Brain microvascular endothelial cell (primary cell): ENCODE results near the gene TSPO2.
A peak's percentile ranks its signal among the peaks of the same experiment; 100 is the strongest.

Experiments
- DNase-seq: peaks from one replicate; pipeline ENCODE4 v3.0.0-alpha.2; 2020
- H3K27ac ChIP-seq: fragments of 250-450 bp; sonication (Bioruptor Pico); 2 replicates; pipeline ENCODE4 v1.5.1; 2020; ENCODE audit warnings: mild to moderate bottlenecking, moderate library complexity
- H3K27me3 ChIP-seq: fragments of 250-450 bp; sonication (Bioruptor Pico); replicated peaks from 2 replicates; pipeline ENCODE4 v1.5.1; 2020; ENCODE audit warnings: mild to moderate bottlenecking
- H3K36me3 ChIP-seq: fragments of 250-450 bp; sonication (Bioruptor Pico); replicated peaks from 2 replicates; pipeline ENCODE4 v1.5.1; 2020; ENCODE audit warnings: mild to moderate bottlenecking
- H3K4me3 ChIP-seq: 2 replicates; pipeline ENCODE4 v1.5.1; 2011; ENCODE audit warnings: low read depth, mild to moderate bottlenecking, control low read depth, low read length, moderate library complexity
- in situ Hi-C: cut with HindIII; loops from 2 replicates; pipeline ENCODE4 v1.10.0; 2017; ENCODE audit warnings: low sequenced_read_pairs, low pct_ligation_motif_present
- TF ChIP-seq, protein P1 (sequence below): IDR thresholded peaks from 2 replicates; pipeline ENCODE4 v1.5.1; 2011; ENCODE audit warnings: low read depth, mild to moderate bottlenecking, moderate library complexity, low read length, control low read depth, inconsistent platforms; ENCODE audit errors: missing control alignments

TSPO2 gene

DNA sequence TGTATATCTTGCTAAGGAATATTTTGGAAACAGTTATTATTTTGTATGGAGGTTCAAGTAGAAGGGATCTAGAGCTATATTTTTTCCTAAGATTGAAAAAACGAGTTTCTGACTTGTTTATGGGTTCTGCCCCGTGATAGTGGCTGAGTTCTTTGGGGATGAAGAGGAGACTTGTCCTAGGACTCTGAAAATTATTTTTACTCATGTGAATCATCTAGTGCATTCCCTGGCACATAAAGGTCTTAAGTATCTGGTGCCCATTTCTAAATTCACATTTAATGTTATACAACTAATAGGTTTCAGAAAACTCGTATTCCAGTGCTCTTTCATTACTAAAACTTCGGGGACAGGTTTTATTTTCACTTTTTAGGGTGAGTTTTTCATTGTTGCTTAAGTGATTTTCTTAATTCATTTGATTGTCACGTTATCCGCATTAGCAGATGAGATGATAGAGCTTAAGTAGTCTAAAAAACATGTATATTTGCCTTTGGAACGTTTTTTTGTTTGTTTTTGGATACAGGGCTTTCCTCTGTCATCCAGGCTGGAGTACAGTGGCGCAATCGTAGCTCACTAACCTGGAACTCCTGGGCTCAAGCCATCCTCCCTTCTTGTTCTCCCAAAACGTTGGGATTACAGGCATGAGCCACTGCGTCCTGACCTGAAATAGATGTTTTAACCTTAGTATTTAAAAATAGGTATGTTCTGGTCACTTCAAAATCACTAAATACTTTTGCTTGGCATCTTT lies 32.6 kb downstream of the TSPO2 start:
- H3K27ac ChIP-seq: no peak overlapping the region
- no peaks in the 10 kb centered on the region for H3K36me3 ChIP-seq
- in situ Hi-C loops: no loop called here
- no peak for DNase-seq
- no peaks in the 10 kb centered on the region for H3K27me3 ChIP-seq
- TF ChIP-seq, protein P1, sequence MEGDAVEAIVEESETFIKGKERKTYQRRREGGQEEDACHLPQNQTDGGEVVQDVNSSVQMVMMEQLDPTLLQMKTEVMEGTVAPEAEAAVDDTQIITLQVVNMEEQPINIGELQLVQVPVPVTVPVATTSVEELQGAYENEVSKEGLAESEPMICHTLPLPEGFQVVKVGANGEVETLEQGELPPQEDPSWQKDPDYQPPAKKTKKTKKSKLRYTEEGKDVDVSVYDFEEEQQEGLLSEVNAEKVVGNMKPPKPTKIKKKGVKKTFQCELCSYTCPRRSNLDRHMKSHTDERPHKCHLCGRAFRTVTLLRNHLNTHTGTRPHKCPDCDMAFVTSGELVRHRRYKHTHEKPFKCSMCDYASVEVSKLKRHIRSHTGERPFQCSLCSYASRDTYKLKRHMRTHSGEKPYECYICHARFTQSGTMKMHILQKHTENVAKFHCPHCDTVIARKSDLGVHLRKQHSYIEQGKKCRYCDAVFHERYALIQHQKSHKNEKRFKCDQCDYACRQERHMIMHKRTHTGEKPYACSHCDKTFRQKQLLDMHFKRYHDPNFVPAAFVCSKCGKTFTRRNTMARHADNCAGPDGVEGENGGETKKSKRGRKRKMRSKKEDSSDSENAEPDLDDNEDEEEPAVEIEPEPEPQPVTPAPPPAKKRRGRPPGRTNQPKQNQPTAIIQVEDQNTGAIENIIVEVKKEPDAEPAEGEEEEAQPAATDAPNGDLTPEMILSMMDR: no peak
- peak overlapping the region; percentile 89 for H3K4me3 ChIP-seq

DNA sequence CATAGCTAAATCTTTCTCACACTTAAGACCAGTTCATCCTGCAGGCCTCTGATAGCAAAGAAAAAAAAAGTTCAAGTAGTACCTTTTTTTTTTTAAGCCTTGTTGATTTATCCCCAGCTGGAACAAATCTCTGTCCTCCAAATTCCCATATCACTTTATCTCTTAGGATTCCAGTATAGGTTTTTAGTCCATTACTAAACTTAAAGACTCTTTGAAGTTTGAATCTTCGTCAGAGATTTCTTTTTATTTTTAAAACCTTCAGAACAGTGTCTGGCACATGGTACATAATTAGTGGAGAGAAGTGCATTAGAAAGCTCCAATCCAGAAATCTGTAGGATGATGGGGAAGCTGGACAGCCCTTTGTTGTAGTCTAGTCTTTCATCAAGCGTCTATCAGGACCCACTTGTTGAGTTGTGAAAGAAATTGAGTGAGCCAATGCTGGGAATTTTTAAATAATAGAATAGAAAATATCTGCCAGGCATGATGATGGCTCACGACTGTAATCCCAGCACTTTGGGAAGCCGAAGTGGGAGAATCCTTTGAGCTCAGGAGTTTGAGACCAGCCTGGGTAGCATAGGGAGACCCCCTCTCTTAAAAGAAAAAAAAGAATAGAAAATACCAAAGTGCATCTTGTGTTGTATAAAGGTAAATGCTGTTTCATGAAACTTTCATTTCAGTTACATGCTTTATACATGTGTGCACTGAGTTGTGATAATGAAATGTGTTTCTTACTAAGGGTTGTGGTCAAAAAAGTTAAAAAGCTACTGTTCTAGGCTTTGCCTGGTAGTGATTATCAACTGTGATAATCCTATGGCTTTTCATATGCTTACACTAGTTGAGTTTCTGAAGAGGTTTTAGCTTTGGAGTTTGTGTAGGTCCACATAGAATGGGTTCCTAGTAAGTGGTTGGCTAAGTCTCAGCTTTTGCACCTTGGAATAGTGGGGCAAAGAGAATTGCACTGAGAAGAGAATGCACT lies 33.7 kb downstream of the TSPO2 start:
- in situ Hi-C loops: no loop called here
- no peak overlapping the region for H3K4me3 ChIP-seq
- DNase-seq: no peak
- H3K27me3 ChIP-seq: no peaks in the 10 kb centered on the region
- H3K27ac ChIP-seq: no peak overlapping the region
- H3K36me3 ChIP-seq: peaks cover 5% of the 10 kb centered on the region
- TF ChIP-seq, protein P1: no peak

DNA sequence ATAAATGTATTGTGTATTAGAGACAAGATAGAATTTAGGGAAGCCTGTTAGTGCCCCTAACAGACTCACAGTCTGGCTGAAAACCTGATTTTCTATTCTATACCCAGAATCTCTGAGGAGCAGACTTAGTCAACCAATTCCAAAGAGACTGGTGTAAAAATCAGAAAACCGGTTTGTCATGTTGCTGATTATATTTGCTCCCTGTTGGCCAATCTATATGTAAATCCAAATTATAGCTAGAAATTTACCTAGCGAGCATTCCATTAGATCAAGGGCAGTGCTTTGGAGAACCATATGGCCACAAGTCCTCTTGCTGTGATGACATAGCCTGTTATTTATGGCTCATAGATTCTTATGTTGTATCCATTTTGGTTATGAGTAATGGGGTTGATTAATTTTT lies 35.3 kb downstream of the TSPO2 start:
- in situ Hi-C loops: no loop called here

DNA sequence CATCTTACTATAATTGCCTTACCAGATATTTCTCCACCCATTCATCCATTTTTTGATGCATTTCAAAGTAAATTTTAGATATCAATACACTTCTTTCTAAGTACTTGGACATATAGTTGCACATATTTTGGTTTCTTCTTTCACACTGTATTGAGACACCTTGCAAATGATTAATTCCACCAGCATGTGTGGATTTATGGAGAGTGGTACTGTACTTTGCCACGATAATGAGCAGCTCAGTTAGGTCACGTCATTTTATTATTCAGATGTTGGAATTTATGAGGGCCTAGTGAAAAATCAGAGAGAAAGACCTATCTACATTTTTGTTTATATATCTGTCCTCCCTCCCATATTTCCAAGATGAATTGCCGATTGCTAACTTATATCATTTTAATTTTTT lies 35.8 kb downstream of the TSPO2 start:
- Histone ChIP-seq H3K27ac (no peak overlapping the region), H3K27me3 (no peaks in the 10 kb centered on the region), H3K36me3 (peaks cover 5% of the 10 kb centered on the region), H3K4me3 (no peak overlapping the region)
- in situ Hi-C loops: no loop called here
- DNase-seq: no peak
- TF ChIP-seq, protein P1: no peak

More for the DNA sequence above, 35.3 kb downstream of the TSPO2 start:
- Histone ChIP-seq H3K27me3 (no peaks in the 10 kb centered on the region), H3K27ac (no peak overlapping the region), H3K36me3 (peaks cover 5% of the 10 kb centered on the region), H3K4me3 (no peak overlapping the region)
- TF ChIP-seq, protein P1: no peak
- DNase-seq: no peak

DNA sequence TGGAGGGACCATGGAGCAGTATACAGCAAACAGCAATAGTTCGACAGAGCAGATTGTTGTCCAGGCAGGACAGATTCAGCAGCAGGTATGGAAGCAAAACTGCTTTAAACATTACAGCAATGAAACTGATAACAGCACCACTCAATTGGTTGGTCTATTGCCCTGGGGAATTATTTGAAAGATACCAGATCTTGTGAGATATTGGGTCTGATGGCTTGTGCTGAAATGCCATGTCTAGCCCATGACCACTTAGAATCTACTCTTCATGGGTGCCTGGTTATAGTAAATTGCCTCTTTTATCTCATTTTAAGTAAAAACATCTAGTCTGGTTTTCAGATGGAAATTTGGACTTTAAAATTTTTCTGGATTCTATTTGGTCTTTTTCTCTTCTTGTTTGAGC lies 36.8 kb downstream of the TSPO2 start:
- H3K27ac ChIP-seq: no peak overlapping the region
- H3K36me3 ChIP-seq: peaks cover 14% of the 10 kb centered on the region
- DNase-seq: no peak
- TF ChIP-seq, protein P1: no peak
- no peak overlapping the region for H3K4me3 ChIP-seq
- no peaks in the 10 kb centered on the region for H3K27me3 ChIP-seq
- in situ Hi-C loops: no loop called here
